ENCODE results near the gene DLGAP4. TPM values are rescaled to one million over a fixed set of nuclear protein-coding genes. Genes with fewer than 3 reads are reported as not detected.

DLGAP4 gene
- total and polyA plus RNA-seq, 2 of the 13 experiments (the other 11 are each of a cell fraction or from before 2014, with no cell fraction given): 15.2 to 26.7 TPM

DNA sequence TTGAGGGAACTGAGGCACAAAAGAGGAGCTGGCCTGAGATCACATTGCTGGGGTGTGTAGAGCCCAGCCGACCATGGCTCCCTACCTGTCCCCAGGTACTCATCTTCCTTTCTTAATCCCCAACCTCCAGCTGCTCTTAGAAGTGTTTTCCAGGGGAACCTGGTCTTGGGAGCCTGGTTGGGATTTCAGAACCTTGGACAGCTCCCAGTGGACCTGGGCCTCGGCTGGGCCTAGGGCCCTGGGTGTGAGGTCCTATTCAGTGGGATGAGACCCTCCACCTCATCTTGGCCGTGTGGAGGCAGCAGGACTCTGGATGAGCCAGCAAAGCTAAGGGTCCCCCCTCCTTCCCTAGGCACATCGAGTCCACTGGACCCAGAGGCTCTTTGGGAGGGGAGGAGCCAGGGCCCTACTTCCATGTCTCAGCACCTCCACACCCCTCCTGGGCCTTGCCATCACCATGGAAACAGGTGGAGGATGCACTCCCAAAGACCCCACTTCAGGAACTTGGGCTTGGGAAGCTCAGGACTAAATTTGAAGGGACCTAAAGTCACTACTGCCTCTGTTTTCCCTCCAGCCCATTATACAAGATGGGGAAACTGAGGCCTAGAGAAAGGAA is 38.5 kb downstream of the DLGAP4 start (continued):
- TF ChIP-seq NFE2L1 (CRISPR knock-in tag; IDR thresholded peaks at IDR 0.05; ENCODE audit: borderline replicate concordance) (no peak), CBX5 (CRISPR knock-in tag; IDR thresholded peaks at IDR 0.05; ENCODE audit: borderline replicate concordance) (no peak), ATM (IDR thresholded peaks at IDR 0.05; ENCODE audit: borderline replicate concordance) (no peak), TARDBP (CRISPR knock-in tag; IDR thresholded peaks at IDR 0.05) (no peak), FOXP4 (CRISPR knock-in tag; IDR thresholded peaks at IDR 0.05) (peak; percentile 34; the same call in 1 of the 2 replicates), ZNF17 (CRISPR knock-in tag; IDR thresholded peaks at IDR 0.05) (no peak), ZBTB3 (CRISPR knock-in tag; IDR thresholded peaks at IDR 0.05; ENCODE audit: borderline replicate concordance, low read depth) (no peak), KLF13 (CRISPR knock-in tag; IDR thresholded peaks at IDR 0.05) (peak; percentile 40; the same call in 1 of the 2 replicates), ZNF232 (CRISPR knock-in tag; IDR thresholded peaks at IDR 0.05; ENCODE audit: borderline replicate concordance) (peak; percentile 98; the same call in 1 of the 2 replicates), TRIM24 (CRISPR knock-in tag; IDR thresholded peaks at IDR 0.05) (no peak), SMARCE1 (IDR thresholded peaks at IDR 0.05; ENCODE audit: borderline replicate concordance) (no peak), ZNF44 (CRISPR knock-in tag; IDR thresholded peaks at IDR 0.05) (no peak), SP2 (CRISPR knock-in tag; IDR thresholded peaks at IDR 0.05) (no peak), IKZF4 (CRISPR knock-in tag; IDR thresholded peaks at IDR 0.05; ENCODE audit: borderline replicate concordance, low read depth, not compliant biosample characterization) (peak; percentile 97), ZSCAN30 (CRISPR knock-in tag; IDR thresholded peaks at IDR 0.05) (peak; percentile 96), HNRNPUL1 (IDR thresholded peaks at IDR 0.05; ENCODE audit: low read depth, low read length) (no peak), MTA1 (CRISPR knock-in tag; IDR thresholded peaks at IDR 0.05; ENCODE audit: borderline replicate concordance) (peak; percentile 40; the same call in 1 of the 2 replicates), RFX3 (CRISPR knock-in tag; IDR thresholded peaks at IDR 0.05) (peak; percentile 56; the same call in 1 of the 2 replicates), ZSCAN21 (CRISPR knock-in tag; IDR thresholded peaks at IDR 0.05; ENCODE audit: borderline replicate concordance) (peak; percentile 92)
- TF ChIP-seq, protein P1, sequence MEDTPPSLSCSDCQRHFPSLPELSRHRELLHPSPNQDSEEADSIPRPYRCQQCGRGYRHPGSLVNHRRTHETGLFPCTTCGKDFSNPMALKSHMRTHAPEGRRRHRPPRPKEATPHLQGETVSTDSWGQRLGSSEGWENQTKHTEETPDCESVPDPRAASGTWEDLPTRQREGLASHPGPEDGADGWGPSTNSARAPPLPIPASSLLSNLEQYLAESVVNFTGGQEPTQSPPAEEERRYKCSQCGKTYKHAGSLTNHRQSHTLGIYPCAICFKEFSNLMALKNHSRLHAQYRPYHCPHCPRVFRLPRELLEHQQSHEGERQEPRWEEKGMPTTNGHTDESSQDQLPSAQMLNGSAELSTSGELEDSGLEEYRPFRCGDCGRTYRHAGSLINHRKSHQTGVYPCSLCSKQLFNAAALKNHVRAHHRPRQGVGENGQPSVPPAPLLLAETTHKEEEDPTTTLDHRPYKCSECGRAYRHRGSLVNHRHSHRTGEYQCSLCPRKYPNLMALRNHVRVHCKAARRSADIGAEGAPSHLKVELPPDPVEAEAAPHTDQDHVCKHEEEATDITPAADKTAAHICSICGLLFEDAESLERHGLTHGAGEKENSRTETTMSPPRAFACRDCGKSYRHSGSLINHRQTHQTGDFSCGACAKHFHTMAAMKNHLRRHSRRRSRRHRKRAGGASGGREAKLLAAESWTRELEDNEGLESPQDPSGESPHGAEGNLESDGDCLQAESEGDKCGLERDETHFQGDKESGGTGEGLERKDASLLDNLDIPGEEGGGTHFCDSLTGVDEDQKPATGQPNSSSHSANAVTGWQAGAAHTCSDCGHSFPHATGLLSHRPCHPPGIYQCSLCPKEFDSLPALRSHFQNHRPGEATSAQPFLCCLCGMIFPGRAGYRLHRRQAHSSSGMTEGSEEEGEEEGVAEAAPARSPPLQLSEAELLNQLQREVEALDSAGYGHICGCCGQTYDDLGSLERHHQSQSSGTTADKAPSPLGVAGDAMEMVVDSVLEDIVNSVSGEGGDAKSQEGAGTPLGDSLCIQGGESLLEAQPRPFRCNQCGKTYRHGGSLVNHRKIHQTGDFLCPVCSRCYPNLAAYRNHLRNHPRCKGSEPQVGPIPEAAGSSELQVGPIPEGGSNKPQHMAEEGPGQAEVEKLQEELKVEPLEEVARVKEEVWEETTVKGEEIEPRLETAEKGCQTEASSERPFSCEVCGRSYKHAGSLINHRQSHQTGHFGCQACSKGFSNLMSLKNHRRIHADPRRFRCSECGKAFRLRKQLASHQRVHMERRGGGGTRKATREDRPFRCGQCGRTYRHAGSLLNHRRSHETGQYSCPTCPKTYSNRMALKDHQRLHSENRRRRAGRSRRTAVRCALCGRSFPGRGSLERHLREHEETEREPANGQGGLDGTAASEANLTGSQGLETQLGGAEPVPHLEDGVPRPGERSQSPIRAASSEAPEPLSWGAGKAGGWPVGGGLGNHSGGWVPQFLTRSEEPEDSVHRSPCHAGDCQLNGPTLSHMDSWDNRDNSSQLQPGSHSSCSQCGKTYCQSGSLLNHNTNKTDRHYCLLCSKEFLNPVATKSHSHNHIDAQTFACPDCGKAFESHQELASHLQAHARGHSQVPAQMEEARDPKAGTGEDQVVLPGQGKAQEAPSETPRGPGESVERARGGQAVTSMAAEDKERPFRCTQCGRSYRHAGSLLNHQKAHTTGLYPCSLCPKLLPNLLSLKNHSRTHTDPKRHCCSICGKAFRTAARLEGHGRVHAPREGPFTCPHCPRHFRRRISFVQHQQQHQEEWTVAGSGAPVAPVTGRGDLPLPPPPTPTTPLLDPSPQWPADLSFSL (CRISPR knock-in tag; IDR thresholded peaks at IDR 0.05): no peak
- TF ChIP-seq, protein P2, sequence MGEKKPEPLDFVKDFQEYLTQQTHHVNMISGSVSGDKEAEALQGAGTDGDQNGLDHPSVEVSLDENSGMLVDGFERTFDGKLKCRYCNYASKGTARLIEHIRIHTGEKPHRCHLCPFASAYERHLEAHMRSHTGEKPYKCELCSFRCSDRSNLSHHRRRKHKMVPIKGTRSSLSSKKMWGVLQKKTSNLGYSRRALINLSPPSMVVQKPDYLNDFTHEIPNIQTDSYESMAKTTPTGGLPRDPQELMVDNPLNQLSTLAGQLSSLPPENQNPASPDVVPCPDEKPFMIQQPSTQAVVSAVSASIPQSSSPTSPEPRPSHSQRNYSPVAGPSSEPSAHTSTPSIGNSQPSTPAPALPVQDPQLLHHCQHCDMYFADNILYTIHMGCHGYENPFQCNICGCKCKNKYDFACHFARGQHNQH (CRISPR knock-in tag; IDR thresholded peaks at IDR 0.05): peak; percentile 86

Measured in HepG2 (cell line).